ENCODE results near the gene FAH.

FAH gene

DNA sequence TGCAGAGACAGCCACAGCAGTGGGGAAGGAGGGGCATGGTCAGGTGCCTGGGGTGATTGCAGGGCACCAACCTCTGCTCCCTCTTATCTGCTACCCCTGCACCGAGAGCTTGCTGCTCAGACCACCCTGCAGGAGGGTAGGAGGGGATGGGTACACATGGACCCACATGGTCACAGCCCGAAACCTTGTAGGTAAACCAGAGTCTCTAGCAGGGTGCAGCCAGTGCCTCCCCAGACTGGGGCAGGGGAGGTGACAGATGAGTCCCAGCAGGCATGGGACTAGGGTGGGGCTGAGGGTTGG is 49.2 kb downstream of the FAH start:
- FAIRE-seq = no peak

DNA sequence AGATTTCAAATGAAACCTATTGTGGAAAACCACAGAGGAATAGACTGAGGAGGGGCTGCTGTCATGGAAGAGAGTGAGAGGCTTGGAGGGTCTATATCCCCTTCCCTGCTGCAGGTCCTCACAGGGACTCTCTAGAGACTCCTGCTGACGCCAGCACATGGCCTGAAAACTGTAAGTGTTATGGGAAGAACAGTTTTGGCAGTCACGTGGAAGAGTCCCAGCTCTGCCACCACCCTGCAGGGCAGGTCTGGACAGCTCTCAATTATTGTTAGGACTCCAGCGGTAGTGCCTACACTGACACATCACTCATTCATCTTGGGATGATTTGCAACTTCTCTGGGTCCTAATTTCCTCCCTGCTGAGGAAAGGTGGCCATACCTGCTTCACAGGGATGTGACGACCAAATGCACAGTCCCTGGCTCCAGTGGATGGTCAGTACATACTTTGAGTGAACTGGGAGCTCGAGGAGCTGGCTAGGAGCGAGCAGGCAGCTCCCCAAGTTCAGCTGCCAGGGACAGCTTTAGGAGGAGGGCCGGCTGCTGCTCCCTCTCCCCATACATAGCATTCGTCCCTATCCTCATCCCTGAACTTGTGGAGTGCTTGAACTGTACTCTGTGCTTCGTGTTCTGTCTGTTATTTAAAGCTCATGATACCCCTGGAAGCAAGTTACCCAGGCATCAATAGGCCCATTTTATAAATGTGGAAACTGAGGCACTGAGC is 50.0 kb downstream of the FAH start:
- FAIRE-seq = no peak

DNA sequence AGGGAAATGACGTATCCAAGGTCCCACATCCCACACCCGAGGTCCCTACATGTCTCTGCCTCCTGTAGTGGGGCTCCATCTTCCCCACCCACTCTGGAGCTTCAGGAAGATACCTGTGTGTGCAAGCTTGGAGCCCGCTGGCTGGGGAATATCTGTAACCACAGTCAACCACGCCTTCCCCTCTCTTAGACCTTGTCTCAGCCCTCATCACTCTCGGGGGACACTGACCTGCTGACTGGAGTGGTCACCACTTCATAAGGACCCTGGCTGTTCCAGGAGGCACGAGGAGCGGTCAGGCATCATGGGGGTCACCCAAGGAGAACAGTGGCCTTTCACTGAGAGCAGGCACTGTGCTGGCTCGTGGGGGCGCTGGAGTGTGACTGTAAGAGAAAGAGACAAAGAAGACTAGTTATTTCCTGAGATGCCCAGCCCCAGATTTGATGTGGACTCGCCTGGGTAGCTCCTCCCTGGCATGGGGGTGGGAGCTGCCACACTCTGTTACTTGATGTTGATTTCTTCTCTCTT is 50.6 kb downstream of the FAH start:
- FAIRE-seq = no peak

DNA sequence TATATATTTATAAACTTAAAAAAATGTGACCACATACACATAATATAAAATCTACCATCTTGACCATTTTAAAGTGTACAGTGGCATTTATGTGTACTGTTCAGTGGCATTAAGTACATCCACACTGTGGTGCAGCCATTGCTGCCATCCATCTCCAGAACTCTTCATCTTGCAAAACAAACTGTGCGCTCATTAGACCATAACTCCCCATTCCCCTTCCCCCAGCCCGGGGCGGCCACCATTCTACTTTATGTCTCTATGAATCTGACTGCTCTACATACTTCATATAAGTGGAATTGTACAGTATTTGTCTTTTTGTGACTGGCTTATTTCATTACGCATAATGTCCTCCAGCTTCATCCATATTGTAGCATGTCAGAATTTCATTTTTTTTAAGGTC is 51.4 kb downstream of the FAH start:
- FAIRE-seq = no peak

DNA sequence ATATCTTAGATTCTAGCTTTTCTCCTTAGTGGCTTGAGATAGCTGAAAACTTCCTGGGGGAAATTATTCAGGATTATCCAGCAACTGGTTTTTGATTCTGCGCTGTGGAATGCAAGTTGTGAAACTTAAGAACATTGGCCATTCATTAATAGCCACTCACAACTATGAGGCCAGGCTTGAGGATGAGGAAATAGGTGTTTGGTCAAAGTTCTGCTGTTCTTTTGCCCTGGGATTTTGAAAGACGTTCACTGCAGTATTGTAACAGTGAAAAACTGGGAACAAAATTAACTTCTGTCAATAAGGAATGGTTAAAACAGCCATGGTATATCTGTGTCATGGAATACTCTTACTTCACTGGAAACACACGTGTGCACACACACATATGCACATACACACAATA is 55.1 kb downstream of the FAH start:
- no peak for FAIRE-seq

DNA sequence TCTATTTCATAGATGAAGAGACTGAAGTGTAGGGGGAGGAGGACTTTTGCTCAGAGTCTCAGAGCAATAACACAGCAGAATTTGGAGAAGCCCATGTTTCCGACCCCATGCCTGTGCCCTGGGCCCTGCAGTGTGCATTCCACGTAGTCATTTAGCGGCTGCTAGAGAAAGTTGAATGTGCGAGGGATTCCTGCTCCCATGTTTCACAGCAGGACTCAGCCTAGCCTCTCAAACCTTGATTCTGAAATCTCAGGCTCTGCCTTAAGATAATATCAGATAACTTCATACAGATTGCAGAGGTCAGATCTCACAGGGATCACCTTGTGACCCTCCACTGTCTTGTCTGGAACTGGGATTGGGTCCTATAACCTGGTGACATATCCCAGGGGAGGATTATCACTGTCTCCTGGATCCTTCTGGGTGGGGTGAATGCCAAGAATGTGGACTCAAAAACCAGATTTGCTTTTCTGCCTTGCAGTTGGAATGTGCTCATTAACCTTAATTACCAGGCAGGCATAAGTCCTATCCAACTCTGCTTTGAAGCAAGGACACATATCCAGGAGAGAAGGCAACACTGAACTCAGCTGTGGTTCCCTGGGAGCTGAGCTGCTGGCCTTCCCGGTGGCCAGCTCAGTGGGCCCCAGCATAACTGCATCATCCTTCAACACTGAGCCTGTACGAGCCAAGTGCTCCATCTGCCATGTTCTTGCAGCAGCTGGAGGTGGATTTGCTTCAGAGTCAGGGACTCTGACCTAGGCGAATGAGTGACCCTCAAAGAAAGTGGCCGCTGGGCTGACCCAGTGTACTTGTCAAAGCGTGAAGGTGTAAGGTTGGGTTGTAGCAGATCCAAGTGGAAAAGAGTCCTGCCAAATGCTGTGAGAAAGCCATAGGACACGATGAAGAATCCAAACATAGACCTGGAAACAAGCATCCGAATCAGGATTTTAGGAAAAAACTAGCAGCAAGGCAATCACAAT is 56.2 kb downstream of the FAH start:
- FAIRE-seq = no peak

DNA sequence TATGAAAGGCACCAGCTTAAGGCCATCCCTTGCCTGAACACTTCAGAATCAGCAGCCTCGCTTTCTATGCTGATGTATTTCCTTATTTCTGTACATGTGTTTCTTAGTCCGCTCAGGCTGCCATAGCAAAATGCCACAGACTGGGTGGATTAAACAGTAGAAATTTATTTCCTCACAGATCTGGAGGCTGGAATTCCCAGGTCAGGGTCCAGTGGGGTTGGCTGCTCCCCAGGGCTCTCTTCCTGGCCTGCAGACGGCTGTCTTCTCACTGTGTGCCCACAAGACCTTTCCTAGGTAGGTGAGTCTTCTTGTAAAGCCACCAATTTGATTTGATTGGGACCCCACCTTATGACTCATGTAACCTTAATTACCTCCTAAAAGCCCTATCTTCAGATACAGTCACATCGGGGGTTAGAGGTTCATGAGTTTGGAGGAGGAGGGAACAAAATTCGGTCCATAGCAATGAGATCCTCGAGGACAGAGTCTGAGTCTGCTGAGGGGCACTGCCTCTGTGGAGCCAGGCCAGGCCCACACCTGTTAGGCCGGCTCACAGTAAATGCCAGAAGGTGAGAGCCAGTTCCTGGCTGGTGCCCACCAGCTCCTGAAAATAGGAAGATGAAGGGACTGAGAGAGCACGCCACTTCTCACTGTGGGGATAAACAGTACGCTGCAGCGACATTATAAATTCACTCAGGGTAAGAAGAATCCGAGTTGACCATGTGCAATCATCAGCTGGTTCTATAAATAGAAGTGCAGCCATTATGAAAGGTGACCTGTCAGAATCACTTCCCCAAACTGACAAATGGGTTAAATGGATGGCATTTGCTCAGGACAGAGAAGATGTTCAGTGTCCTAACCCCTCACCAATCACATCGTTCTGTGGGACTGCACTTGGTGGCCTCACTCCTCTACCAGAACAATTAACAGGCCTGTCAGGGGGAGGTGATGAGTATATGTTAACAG is 58.1 kb downstream of the FAH start:
- FAIRE-seq = no peak

DNA sequence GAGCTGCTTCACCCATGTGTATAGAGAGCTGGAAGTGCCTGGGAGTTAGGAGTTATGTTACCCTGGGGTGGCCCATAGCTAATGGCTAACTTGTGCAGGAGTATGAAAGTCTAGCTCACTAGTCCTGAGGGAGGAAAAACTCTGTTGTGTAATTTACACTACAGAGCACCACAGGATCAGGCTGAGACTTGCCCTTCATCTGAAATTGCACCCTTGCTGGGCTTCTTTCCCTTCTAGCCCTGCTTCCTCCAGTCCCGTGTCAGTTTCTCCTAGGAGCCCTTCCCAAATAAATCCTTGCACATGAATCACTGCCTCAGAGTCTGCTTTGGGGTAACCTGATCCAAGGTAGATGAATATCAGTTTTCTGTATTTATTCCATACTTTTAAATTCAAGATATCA is 59.2 kb downstream of the FAH start:
- no peak for FAIRE-seq

DNA sequence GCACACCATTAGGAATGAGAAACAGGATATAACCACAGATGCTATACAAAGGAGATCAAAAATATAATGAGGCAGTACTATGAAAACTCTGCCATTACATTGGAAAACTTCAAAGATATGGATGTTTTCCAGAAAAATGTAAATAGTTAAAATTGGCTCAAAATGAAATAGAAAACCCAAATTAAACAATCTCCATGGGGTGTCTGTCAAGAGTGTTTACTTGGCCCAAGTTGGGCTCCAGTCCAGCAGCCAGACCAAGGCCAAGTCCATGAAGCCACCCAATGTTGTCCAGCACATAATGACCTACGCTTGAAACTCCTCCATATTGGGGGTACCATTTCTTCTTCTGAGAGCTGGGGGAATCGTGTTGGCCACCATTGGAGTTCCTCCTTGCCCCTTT is 62.1 kb downstream of the FAH start:
- FAIRE-seq = no peak

DNA sequence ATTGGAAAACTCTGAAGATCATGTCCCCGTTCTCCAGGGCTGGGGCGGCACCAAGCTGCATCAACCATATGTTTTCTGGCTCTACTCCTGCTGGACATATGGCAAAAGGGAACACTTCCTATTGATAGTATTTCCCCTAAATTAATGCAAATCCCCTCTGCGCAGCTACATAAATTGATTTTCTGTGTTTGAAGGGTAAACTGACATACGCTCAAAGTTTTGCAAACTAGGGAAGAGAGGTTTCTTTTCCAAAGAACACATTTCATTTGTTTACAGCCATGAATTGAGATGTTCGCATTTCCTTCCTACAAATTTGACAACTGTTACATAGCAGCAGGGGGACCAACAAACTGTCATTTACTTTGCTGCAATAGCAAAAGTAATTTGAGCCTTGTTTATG is 63.3 kb downstream of the FAH start:
- FAIRE-seq = no peak

DNA sequence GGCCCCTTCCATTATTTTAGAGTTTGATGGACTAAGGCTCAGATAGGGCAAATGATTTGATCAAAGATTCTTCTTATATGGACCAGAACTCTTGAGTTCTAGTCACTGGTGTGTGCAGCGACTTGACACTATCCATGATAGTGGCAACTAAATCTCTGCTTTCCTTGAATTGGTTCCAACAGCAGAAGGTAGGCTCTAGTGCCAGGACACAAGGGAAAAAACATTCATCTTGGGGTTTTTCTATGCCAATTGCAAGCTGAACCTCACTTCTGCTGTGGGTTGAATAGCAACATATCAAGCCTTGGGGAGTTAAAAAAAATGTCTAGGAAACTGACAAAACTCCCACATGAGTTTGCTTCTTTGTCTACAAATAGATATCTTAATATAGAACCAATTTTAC is 64.1 kb downstream of the FAH start:
- FAIRE-seq = no peak

DNA sequence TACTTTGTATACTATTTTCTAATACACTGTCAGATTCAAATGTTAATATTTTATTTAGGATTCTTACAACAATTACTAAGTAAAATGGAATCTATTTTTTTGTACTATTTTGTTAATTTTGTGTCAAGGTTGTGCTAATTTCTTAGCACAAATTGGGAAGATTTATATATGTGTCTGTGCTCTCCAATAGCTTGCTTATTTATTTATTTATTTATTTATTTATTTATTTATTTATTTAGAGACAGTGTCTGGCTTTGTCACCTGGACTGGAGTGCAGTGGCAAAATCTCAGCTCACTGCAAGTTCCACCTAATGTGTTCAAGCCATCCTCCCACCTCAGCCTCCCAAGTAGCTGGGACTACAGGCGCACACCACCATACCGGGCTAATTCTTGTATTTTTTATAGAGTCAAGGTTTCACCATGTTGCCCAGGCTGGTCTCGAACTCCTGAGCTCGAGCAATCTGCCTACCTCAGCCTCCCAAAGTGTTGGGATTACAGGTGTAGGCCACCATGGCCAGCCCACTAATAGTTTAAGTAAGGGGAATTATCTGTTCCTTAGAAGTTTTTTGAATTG is 64.6 kb downstream of the FAH start:
- no peak for FAIRE-seq

DNA sequence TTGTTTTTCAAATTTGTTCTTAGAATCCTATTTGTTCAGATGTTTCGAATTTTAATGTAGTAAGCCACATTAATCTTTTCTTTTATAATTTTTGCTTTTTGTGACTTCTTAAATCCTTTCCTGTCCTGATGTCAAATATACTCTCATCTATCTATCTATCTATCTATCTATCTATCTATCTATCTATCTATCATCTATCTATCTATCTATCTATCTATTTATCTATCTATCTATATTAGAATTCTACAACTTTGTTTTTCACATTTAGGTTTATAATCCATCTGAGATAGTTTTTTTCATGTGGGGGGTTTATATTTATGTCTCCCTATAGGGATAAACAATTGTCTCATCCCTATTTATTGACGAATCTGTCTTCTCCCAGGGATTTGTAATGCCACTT is 67.2 kb downstream of the FAH start:
- no peak for FAIRE-seq

DNA sequence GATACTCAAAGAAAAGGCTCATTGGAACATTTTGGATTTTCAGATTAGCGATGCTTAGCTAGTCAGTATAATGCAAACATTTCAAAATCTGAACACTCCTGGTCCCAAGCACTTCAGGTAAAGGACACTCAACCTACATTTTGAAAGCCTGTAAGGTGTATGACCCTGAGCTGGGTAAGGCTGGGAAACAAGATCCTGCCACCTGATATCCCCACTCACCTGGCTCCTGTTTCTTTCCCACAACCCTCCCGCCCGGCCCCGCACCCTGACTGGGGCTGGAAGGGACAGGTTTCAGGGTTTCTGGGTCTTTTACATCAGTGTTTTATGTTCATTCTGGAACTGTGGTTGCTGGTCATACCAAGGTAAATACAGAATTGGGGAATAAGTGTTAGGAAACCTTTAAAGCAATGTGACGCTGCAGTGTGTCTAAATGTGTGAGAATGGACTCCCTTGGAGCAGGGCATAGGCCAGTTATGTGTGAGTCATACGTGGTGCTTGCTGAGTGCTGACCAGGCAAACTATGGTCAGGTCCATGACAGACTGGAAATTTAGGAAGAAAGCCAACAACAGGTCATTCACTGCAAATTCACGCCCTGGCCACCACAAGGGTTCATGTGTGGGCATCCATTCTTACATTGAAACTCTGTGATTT is 76.3 kb downstream of the FAH start:
- no peak for FAIRE-seq

DNA sequence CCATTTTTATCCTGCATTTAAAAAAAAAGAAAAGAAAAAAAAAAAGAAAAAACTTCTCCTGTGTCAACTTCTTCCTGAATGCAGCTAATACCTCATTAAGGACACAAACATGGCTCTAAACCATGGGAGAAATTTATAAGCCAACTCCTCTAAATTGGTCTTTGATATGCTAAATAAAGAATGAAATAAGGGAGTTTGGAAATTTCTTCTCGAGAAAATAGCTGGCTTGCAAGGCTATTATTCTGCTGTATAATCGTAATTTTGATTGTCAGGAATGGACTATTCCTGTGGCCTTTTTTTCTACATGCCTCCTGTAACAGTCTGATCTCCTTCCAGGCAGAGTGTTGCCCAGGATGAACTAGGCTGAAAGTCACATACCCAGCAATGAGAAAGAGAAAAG is 78.6 kb downstream of the FAH start:
- FAIRE-seq = no peak

DNA sequence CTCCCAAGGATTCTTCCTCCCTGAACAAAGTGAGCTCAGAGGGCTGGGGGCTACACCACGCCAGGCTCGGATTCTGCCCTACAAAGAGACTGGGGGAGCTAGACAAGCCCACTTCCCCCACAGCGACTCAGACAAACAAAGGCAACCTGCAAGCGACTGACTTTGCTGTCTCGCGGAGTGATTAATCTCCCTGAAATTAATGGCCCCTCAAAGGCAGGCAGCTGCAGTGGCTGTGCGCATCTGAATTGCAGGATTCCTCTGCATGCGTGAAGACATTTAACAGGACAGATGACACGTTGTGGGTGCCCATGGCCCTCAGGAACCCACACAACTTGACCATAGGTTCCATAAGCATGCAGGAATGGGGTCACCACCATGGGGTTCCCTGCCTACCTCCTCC is 80.8 kb downstream of the FAH start:
- no peak for FAIRE-seq

DNA sequence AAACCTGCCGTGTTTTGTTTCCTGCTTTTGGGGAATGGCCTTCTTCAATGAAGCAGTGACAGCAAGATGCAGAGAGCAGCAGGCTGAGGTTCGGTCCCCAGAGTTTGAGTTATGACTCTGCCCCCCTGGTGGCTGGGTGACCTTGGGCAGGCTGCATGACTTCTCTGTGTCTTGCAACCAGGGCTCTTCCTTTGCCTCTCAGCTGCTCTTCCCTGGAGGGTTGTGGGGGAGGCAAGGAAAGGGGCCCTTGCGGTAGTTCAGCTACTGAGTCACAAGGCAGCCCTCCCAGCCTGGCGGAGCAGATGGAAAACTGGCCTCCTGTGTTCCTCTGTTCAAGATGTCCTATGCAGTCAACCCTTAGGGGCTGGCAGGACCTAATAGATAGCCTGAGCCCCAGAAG is 82.1 kb downstream of the FAH start:
- no peak for FAIRE-seq

Data from TTC549 (cell line).